HepG2 (cell line): ENCODE data around the gene GCNT2. TPM values are rescaled to one million over a fixed set of nuclear protein-coding genes. Genes with fewer than 3 reads are reported as not detected.

Experiments
- ATAC-seq: fragments of 200-7000 bp; cut with Tn5 transposase; 3 replicates; pipeline ENCODE4 v1.9.1; 2020; ENCODE audit warnings: mild to moderate bottlenecking, moderate library complexity
- BruUV-seq: library from RNA; stranded (reverse); fragments of 400-500 nt; replicated peaks from 2 replicates; lab custom pipeline; 2021; lab: Mats Ljungman, UMichigan
- CTCF ChIA-PET: fragments of 300-600 bp; formaldehyde crosslinking; extraction: SDS; loops from one replicate; lab custom pipeline; 2021; ENCODE audit warnings: low total read pairs, inconsistent platforms, low intra/inter-chr PET ratio; lab: Yijun Ruan, JAX
- POLR2A ChIA-PET: fragments of 350-600 bp; sonication (Branson Sonifier 250); formaldehyde crosslinking; loops from one replicate; lab custom pipeline; 2020; ENCODE audit warnings: antibody characterized with exemption, inconsistent platforms; lab: Yijun Ruan, JAX
- DNase-seq: peaks from one replicate; pipeline ENCODE4 v3.0.0-alpha.2; 2015; ENCODE audit warnings: low spot score
- FAIRE-seq: peaks from 3 replicates; lab custom pipeline; 2011; peaks lifted over from hg19 to GRCh38; lab: Jason Lieb, UNC
- H2AFZ ChIP-seq: one replicate; pipeline ENCODE4 v1.6.1; 2011; ENCODE audit warnings: low read length, inconsistent platforms
- H3K27ac ChIP-seq: fragments of 300-600 bp; 3 replicates; pipeline ENCODE4 v1.8.0; 2011; ENCODE audit warnings: mixed run types, mild to moderate bottlenecking, mixed read lengths, low read length, inconsistent platforms; ENCODE audit not compliant: insufficient read depth; ENCODE audit errors: extremely low read length
- H3K27me3 ChIP-seq, 2 experiments: fragments of 200-600 bp in 1 of 2; 2 replicates in 1 of 2; 3 replicates in 1 of 2; pipeline versions ENCODE4 v1.6.0 to v1.8.0; 2011; ENCODE audit warnings: low read length in 2 of 2, mild to moderate bottlenecking in 2 of 2, moderate library complexity in 2 of 2, inconsistent platforms in 1 of 2; ENCODE audit not compliant: insufficient read depth in 2 of 2, control insufficient read depth in 1 of 2
- H3K36me3 ChIP-seq, 2 experiments: fragments of 200-600 bp in 1 of 2; replicated peaks in 1 of 2; 2 replicates in 1 of 2; 3 replicates in 1 of 2; pipeline versions ENCODE4 v1.5.1 to v1.8.0; 2011; ENCODE audit warnings: low read length in 2 of 2, inconsistent platforms in 1 of 2; ENCODE audit not compliant: insufficient read depth in 2 of 2, control insufficient read depth in 1 of 2
- H3K4me1 ChIP-seq: 2 replicates; pipeline ENCODE4 v1.5.1; 2012; ENCODE audit warnings: low read length, inconsistent platforms; ENCODE audit not compliant: insufficient read depth
- H3K4me2 ChIP-seq: 2 replicates; pipeline ENCODE4 v1.6.0; 2011; ENCODE audit warnings: low read depth, low read length, inconsistent platforms
- H3K4me3 ChIP-seq, 3 experiments: fragments of 200-600 bp in 1 of 3; sonication (generic), shearing (Covaris generic) in 1 of 3; replicated peaks in 1 of 3; 2 replicates each; pipeline ENCODE4 v1.5.1; 2011 to 2016; ENCODE audit warnings: low read length in 3 of 3, inconsistent platforms in 2 of 3, low read depth in 2 of 3, mild to moderate bottlenecking in 2 of 3, control low read depth in 1 of 3, mixed read lengths in 1 of 3; ENCODE audit not compliant: insufficient read depth in 1 of 3
- H3K79me2 ChIP-seq: one replicate; pipeline ENCODE4 v1.6.1; 2011; ENCODE audit warnings: low read length, inconsistent platforms; ENCODE audit not compliant: insufficient read depth
- H3K9ac ChIP-seq: 2 replicates; pipeline ENCODE4 v1.6.0; 2011; ENCODE audit warnings: mild to moderate bottlenecking, low read depth, low read length, inconsistent platforms; ENCODE audit not compliant: insufficient read depth
- H3K9me3 ChIP-seq: 2 replicates; pipeline ENCODE4 v1.5.1; 2012; ENCODE audit warnings: mild to moderate bottlenecking, low read length
- H4K20me1 ChIP-seq: 2 replicates; pipeline ENCODE4 v1.6.0; 2011; ENCODE audit warnings: inconsistent platforms, mild to moderate bottlenecking, low read length, moderate library complexity; ENCODE audit not compliant: insufficient read depth
- ATF7-NPFF ChIP-seq: sonication (generic); formaldehyde crosslinking; IDR thresholded peaks from 2 replicates; pipeline ENCODE4 v1.8.1; 2023; ENCODE audit warnings: mild to moderate bottlenecking, low read depth, missing genetic modification reagents, moderate library complexity
- BRD4 ChIP-seq: sonication (generic); formaldehyde crosslinking; IDR thresholded peaks from 2 replicates; pipeline ENCODE4 v1.4.0; 2020; ENCODE audit warnings: missing genetic modification reagents
- HDAC1 ChIP-seq: sonication (generic); formaldehyde crosslinking; IDR thresholded peaks from 2 replicates; pipeline ENCODE4 v1.5.1; 2020; ENCODE audit warnings: mild to moderate bottlenecking, missing genetic modification reagents
- HDAC6 ChIP-seq: fragments of 200-600 bp; sonication (generic); IDR thresholded peaks from 2 replicates; pipeline ENCODE4 v1.7.0; 2017; ENCODE audit warnings: mild to moderate bottlenecking, antibody characterized with exemption, low read length, low read depth
- HIVEP1 ChIP-seq: sonication (generic); formaldehyde crosslinking; IDR thresholded peaks from 2 replicates; pipeline ENCODE4 v1.4.0; 2020; ENCODE audit warnings: mild to moderate bottlenecking, missing genetic modification reagents
- HOXD1 ChIP-seq: sonication (generic); formaldehyde crosslinking; IDR thresholded peaks from 2 replicates; pipeline ENCODE4 v1.5.0; 2020; ENCODE audit warnings: missing genetic modification reagents
- KDM4B ChIP-seq: sonication (generic); formaldehyde crosslinking; IDR thresholded peaks from 2 replicates; pipeline ENCODE4 v1.4.0; 2020; ENCODE audit warnings: missing genetic modification reagents
- MAFK ChIP-seq, 2 experiments: IDR thresholded peaks in 1 of 2; conservative IDR thresholded peaks in 1 of 2; 2 replicates each; pipeline ENCODE4 v1.6.1; 2011; ENCODE audit warnings: improper control_type of control experiment in 2 of 2, low read length in 2 of 2
- MBNL3 ChIP-seq: fragments of 250-450 bp; sonication (Bioruptor Pico); conservative IDR thresholded peaks from 2 replicates; pipeline ENCODE4 v1.8.0; 2022; ENCODE audit warnings: mild to moderate bottlenecking, inconsistent platforms
- MIER3 ChIP-seq: IDR thresholded peaks from 2 replicates; pipeline ENCODE4 v1.6.1; 2016; ENCODE audit warnings: missing compliant biosample characterization, borderline replicate concordance
- SCMH1 ChIP-seq: sonication (generic); formaldehyde crosslinking; IDR thresholded peaks from 2 replicates; pipeline ENCODE4 v1.9.0; 2021; ENCODE audit warnings: missing genetic modification reagents, mild to moderate bottlenecking, borderline replicate concordance
- TBX3 ChIP-seq: fragments of 450-650 bp; IDR thresholded peaks from 2 replicates; pipeline ENCODE4 v1.6.1; 2017; ENCODE audit warnings: antibody characterized with exemption, mild to moderate bottlenecking, inconsistent platforms, borderline replicate concordance
- ZFP37 ChIP-seq: sonication (generic); formaldehyde crosslinking; IDR thresholded peaks from 2 replicates; pipeline ENCODE4 v1.4.0; 2020; ENCODE audit warnings: missing genetic modification reagents, borderline replicate concordance
- ZFX ChIP-seq: sonication (generic); formaldehyde crosslinking; IDR thresholded peaks from 2 replicates; pipeline ENCODE4 v1.4.0; 2020; ENCODE audit warnings: mild to moderate bottlenecking, low read depth, missing genetic modification reagents, moderate library complexity
- ZNF205 ChIP-seq: IDR thresholded peaks from 2 replicates; pipeline ENCODE4 v1.6.1; 2018; ENCODE audit warnings: missing biosample characterization, missing genetic modification reagents
- ZNF543 ChIP-seq: sonication (generic); formaldehyde crosslinking; IDR thresholded peaks from 2 replicates; pipeline ENCODE4 v1.4.0; 2020; ENCODE audit warnings: mild to moderate bottlenecking, missing genetic modification reagents
- ZNF598 ChIP-seq: sonication (generic); formaldehyde crosslinking; IDR thresholded peaks from 2 replicates; pipeline ENCODE4 v1.5.1; 2020; ENCODE audit warnings: mild to moderate bottlenecking, missing genetic modification reagents, borderline replicate concordance
- ZNF709 ChIP-seq: sonication (generic); formaldehyde crosslinking; IDR thresholded peaks from 2 replicates; pipeline ENCODE4 v1.5.0; 2020; ENCODE audit warnings: mild to moderate bottlenecking, missing genetic modification reagents
- WGBS: methylation state at CpG from one replicate; pipeline ENCODE4 v1.1.6; 2017; ENCODE audit warnings: low lambda C conversion rate; 5-methylcytosine and 5-hydroxymethylcytosine counted together
- in situ Hi-C: cut with HindIII; loops from 2 replicates; pipeline ENCODE4 v1.10.0; 2017; ENCODE audit warnings: low pct_unique_long_range_greater_than_20kb; ENCODE audit not compliant: extremely low pct_ligation_motif_present
- intact Hi-C: fragments of 100-400 bp; cut with micrococcal nuclease; formaldehyde crosslinking; loops from one replicate; pipeline ENCODE4 v1.10.0; 2022; ENCODE audit not compliant: unreplicated experiment
- polyA plus RNA-seq, 8 experiments: library from polyadenylated mRNA; depleted of rRNA in 3 of 8; stranded (reverse) in 7 of 8; unstranded in 1 of 8; fragments of >200 nt; fragmentation: Illumina TruSeq in 4 of 8; extraction: Trizol in 4 of 8; gene quantifications; 2 replicates each; pipeline versions ENCODE4 v1.2.1 to v1.2.3, GENCODE V29; 2011 to 2016; ENCODE audit warnings: low read depth in 4 of 8, missing spikeins in 1 of 8, mixed read lengths in 1 of 8; ENCODE audit not compliant: insufficient read depth in 1 of 8
- total RNA-seq, 5 experiments: library from RNA; depleted of rRNA; stranded (reverse); fragments of >200 nt; fragmentation: Illumina TruSeq; extraction: Trizol; gene quantifications; 2 replicates each; pipeline ENCODE4 v1.2.3, GENCODE V29; 2016; ENCODE audit warnings: low read depth in 1 of 5
- TF ChIP-seq, protein P1 (sequence below): sonication (generic); formaldehyde crosslinking; IDR thresholded peaks from 2 replicates; pipeline ENCODE4 v1.4.0; 2020; ENCODE audit warnings: mild to moderate bottlenecking, low read depth, missing genetic modification reagents
- TF ChIP-seq, protein P2 (sequence below): sonication (generic); formaldehyde crosslinking; IDR thresholded peaks from 2 replicates; pipeline ENCODE4 v1.8.1; 2022; ENCODE audit warnings: low read depth, mild to moderate bottlenecking, missing genetic modification reagents

The GCNT2 gene
- total and polyA plus RNA-seq, 2 of the 13 experiments (the other 11 are each of a cell fraction or from before 2014, with no cell fraction given) = 11.8 to 31.9 TPM

DNA sequence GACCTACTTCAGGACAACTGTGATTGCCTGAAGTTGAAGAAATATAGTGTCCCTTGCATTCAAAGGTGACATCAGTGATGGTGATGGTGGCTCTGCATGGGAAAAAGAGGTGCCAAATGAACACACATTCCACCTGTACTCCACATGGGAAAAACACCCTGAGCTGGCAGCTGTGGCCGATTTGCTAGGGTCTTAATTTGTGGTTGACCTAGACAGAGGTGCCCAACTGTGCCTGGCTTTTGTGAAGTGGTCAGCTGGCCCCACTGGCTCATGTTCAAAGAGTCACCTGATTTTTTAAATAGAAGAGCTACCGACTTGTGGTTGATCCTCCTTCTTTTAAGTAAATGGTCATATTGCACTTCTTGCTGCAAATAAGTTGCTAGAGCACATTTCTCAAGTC is 7.6 kb upstream of the GCNT2 start:
- no peak overlapping the region for H3K27ac ChIP-seq
- no peak overlapping the region for H3K4me2 ChIP-seq
- ATAC-seq (no peak), DNase-seq (no peak), FAIRE-seq (no peak)
- in situ Hi-C loops (loop anchor here (5.0 kb wide), 1 partner anchor 184 kb away; no protein-coding TSS in a partner anchor), intact Hi-C loops (no loop called here)
- no peaks in the 10 kb centered on the region for H4K20me1 ChIP-seq
- WGBS = 14% methylated on average over 2 of the region's 2 CpGs
- no TSS peak for BruUV-seq
- no peak overlapping the region for H3K4me3 ChIP-seq
- H3K4me1 ChIP-seq = peaks cover 17% of the 10 kb centered on the region
- ChIA-PET POLR2A (no interaction called here), CTCF (no interaction called here)
- TF ChIP-seq BRD4 = no peak
- TF ChIP-seq KDM4B = no peak
- TF ChIP-seq HDAC1 = no peak
- TF ChIP-seq HOXD1 (CRISPR knock-in tag) = no peak
- no peak for TF ChIP-seq MAFK (conservative IDR thresholded peaks at IDR 0.05 in 1 of 2, IDR thresholded peaks at IDR 0.05 in 1 of 2; ENCODE audit: low read length in 2 of 2)
- no peak for TF ChIP-seq MBNL3
- TF ChIP-seq MIER3 (CRISPR knock-in tag) = no peak
- no peak for TF ChIP-seq ZNF543 (CRISPR knock-in tag)
- no peak for TF ChIP-seq ZFP37 (CRISPR knock-in tag)
- TF ChIP-seq, protein P1, sequence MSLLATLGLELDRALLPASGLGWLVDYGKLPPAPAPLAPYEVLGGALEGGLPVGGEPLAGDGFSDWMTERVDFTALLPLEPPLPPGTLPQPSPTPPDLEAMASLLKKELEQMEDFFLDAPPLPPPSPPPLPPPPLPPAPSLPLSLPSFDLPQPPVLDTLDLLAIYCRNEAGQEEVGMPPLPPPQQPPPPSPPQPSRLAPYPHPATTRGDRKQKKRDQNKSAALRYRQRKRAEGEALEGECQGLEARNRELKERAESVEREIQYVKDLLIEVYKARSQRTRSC (CRISPR knock-in tag) = no peak
- TF ChIP-seq, protein P2, sequence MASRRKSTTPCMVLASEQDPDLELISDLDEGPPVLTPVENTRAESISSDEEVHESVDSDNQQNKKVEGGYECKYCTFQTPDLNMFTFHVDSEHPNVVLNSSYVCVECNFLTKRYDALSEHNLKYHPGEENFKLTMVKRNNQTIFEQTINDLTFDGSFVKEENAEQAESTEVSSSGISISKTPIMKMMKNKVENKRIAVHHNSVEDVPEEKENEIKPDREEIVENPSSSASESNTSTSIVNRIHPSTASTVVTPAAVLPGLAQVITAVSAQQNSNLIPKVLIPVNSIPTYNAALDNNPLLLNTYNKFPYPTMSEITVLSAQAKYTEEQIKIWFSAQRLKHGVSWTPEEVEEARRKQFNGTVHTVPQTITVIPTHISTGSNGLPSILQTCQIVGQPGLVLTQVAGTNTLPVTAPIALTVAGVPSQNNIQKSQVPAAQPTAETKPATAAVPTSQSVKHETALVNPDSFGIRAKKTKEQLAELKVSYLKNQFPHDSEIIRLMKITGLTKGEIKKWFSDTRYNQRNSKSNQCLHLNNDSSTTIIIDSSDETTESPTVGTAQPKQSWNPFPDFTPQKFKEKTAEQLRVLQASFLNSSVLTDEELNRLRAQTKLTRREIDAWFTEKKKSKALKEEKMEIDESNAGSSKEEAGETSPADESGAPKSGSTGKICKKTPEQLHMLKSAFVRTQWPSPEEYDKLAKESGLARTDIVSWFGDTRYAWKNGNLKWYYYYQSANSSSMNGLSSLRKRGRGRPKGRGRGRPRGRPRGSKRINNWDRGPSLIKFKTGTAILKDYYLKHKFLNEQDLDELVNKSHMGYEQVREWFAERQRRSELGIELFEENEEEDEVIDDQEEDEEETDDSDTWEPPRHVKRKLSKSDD (CRISPR knock-in tag) = no peak
- TF ChIP-seq SCMH1 (CRISPR knock-in tag) = no peak
- TF ChIP-seq TBX3 = no peak
- TF ChIP-seq ZNF205 (CRISPR knock-in tag) = no peak
- no peak for TF ChIP-seq ZFX
- TF ChIP-seq ZNF598 (CRISPR knock-in tag) = no peak
- no peak for TF ChIP-seq HIVEP1 (CRISPR knock-in tag)
- no peak for TF ChIP-seq ATF7-NPFF (CRISPR knock-in tag)
- no peak for TF ChIP-seq HDAC6
- TF ChIP-seq ZNF709 (CRISPR knock-in tag) = no peak
- H3K79me2 ChIP-seq = no peaks in the 10 kb centered on the region
- H3K27me3 ChIP-seq = no peaks in the 10 kb centered on the region
- H3K36me3 ChIP-seq = no peaks in the 10 kb centered on the region
- no peaks in the 10 kb centered on the region for H3K9me3 ChIP-seq
- H3K9ac ChIP-seq = no peak overlapping the region
- no peak overlapping the region for H2AFZ ChIP-seq
